Thymus (tissue), 14 donors: Measurements from ENCODE around the gene MAGEA9B. TPM values are rescaled to one million over a fixed set of nuclear protein-coding genes. Genes with fewer than 3 reads are reported as not detected.
A peak's percentile ranks its signal among the peaks of the same experiment; 100 is the strongest.
"Not testable (repeated sequence)": the region's sequence is repeated elsewhere in the genome, so short reads cannot be mapped to it uniquely, and the experiment has no call there.

Experiments
- DNase-seq, 9 donors: peaks; one replicate each; pipeline ENCODE4 v3.0.0-alpha.2; 2013; ENCODE audit warnings: low spot score in 9 of 9, low read depth in 6 of 9, missing footprints in 1 of 9
- H3K27ac ChIP-seq, 2 donors: one replicate each; pipeline ENCODE4 v1.5.1; 2013; ENCODE audit warnings: control low read depth in 1 of 2, low read depth in 1 of 2, low read length in 1 of 2, mild to moderate bottlenecking in 1 of 2, moderate library complexity in 1 of 2
- H3K27me3 ChIP-seq, 2 donors: one replicate each; pipeline ENCODE4 v1.5.1; 2013; ENCODE audit warnings: low read length in 1 of 2; ENCODE audit not compliant: control insufficient read depth in 2 of 2, insufficient read depth in 1 of 2
- H3K36me3 ChIP-seq, 2 donors: one replicate each; pipeline ENCODE4 v1.5.1; 2013; ENCODE audit warnings: low read length in 1 of 2, mild to moderate bottlenecking in 1 of 2, moderate library complexity in 1 of 2; ENCODE audit not compliant: control insufficient read depth in 2 of 2, insufficient read depth in 2 of 2
- H3K4me1 ChIP-seq, 2 donors: one replicate each; pipeline ENCODE4 v1.5.1; 2013; ENCODE audit warnings: low read length in 2 of 2; ENCODE audit not compliant: control insufficient read depth in 2 of 2, insufficient read depth in 2 of 2
- H3K4me3 ChIP-seq, 2 donors: one replicate each; pipeline ENCODE4 v1.5.1; 2013; ENCODE audit warnings: low read length in 2 of 2, control low read depth in 1 of 2, mild to moderate bottlenecking in 1 of 2
- H3K9me3 ChIP-seq, 2 donors: one replicate each; pipeline ENCODE4 v1.5.1; 2013; ENCODE audit warnings: low read length in 1 of 2, mild to moderate bottlenecking in 1 of 2; ENCODE audit not compliant: control insufficient read depth in 2 of 2, insufficient read depth in 1 of 2
- WGBS: extraction: QIAGEN DNeasy Blood & Tissue Kit; methylation state at CpG from one replicate; pipeline ENCODE4 v1.1.7; 2013; 5-methylcytosine and 5-hydroxymethylcytosine counted together
- long read RNA-seq, 10 donors: transcript quantifications; one replicate each; lab custom pipeline, GENCODE V29; 2026
- polyA plus RNA-seq: library from polyadenylated mRNA; stranded (reverse); fragments of 200-250 nt; gene quantifications from one replicate; pipeline ENCODE4 v1.2.3, GENCODE V29; 2013
- total RNA-seq: library from RNA; stranded (reverse); fragments of 120-200 nt; gene quantifications from one replicate; pipeline ENCODE4 v1.2.4, GENCODE V29; 2013
- donor health status: healthy.

The MAGEA9B gene
- total RNA-seq: not detected
- polyA plus RNA-seq: 0.11 TPM
- long read RNA-seq, donor 1: 0 reads
- long read RNA-seq, donor 2: 0 reads
- long read RNA-seq, donor 3: 0 reads
- long read RNA-seq, donor 4: 0 reads
- long read RNA-seq, donor 5: 0 reads
- long read RNA-seq, donor 6: 0 reads
- long read RNA-seq, donor 7: 0 reads
- long read RNA-seq, donor 8: 0 reads
- long read RNA-seq, donor 9: 0 reads
- long read RNA-seq, donor 10: 0 reads

GRCh38 chrX:149587359-149587758 is at the start of gene MAGEA9B:
MAGEA9B (minus strand) TSS chrX:149587459; CDS start chrX:149583179, 4,280 bp downstream.
- not testable (repeated sequence) for H3K4me3 ChIP-seq, H3K27ac ChIP-seq, H3K4me1 ChIP-seq, DNase-seq, H3K9me3 ChIP-seq, H3K27me3 ChIP-seq, H3K36me3 ChIP-seq
- WGBS: no CpG with 5 or more reads among the region's 12 CpGs

GRCh38 chrX:149633511-149633910 is 46.3 kb upstream of the MAGEA9B start:
- Histone ChIP-seq H3K27ac (no peak overlapping the region), H3K4me3 (no peak overlapping the region), H3K9me3 (no peaks in the 10 kb centered on the region), H3K4me1 (peaks cover 0 to 13% of the 10 kb centered on the region in 2 donors), H3K36me3 (no peaks in the 10 kb centered on the region), H3K27me3 (peaks cover 0 to 11% of the 10 kb centered on the region in 2 donors)
- no peak for DNase-seq

- Histone ChIP-seq H3K4me1 (peaks cover 0 to 13% of the 10 kb centered on the region in 2 donors), H3K27me3 (peaks cover 0 to 11% of the 10 kb centered on the region in 2 donors), H3K36me3 (no peaks in the 10 kb centered on the region), H3K27ac (no peak within 1 kb of the TSS), H3K4me3 (peak within 1 kb of the TSS; percentile 51 to 58), H3K9me3 (no peaks in the 10 kb centered on the region)
- WGBS: under 1% methylated on average over 100 of the region's 102 CpGs
- DNase-seq: peak in 8 of 9 donors; percentile 11 to 77 (median 46)
Measured at GRCh38 chrX:149631234-149632165, 44.2 kb upstream of the MAGEA9B start, which contains the start of gene TMEM185A. TMEM185A (minus strand) TSS chrX:149631792; CDS start chrX:149631580, 212 bp downstream.

- 17% methylated on average over 16 of the region's 16 CpGs for WGBS
- Histone ChIP-seq H3K4me1 (peaks cover 0 to 13% of the 10 kb centered on the region in 2 donors), H3K27ac (no peak overlapping the region), H3K36me3 (no peaks in the 10 kb centered on the region), H3K27me3 (peaks cover 0 to 11% of the 10 kb centered on the region in 2 donors), H3K9me3 (no peaks in the 10 kb centered on the region), H3K4me3 (peak overlapping the region; percentile 51 to 58)
- DNase-seq: peak in 1 of 9 donors; percentile 7
Measured at GRCh38 chrX:149630681-149631233, 43.5 kb upstream of the MAGEA9B start.

- no peak overlapping the region for H3K27ac ChIP-seq
- no peaks in the 10 kb centered on the region for H3K36me3 ChIP-seq
- 98% methylated on average over 5 of the region's 5 CpGs for WGBS
- no peak overlapping the region for H3K4me3 ChIP-seq
- DNase-seq: no peak
- peaks cover 0 to 11% of the 10 kb centered on the region in 2 donors for H3K27me3 ChIP-seq
- no peaks in the 10 kb centered on the region for H3K9me3 ChIP-seq
- H3K4me1 ChIP-seq: peaks cover 0 to 13% of the 10 kb centered on the region in 2 donors
Measured at GRCh38 chrX:149629730-149630387, 42.6 kb upstream of the MAGEA9B start.

GRCh38 chrX:149628768-149629167 is 41.5 kb upstream of the MAGEA9B start:
- no peak for DNase-seq
- no peaks in the 10 kb centered on the region for H3K9me3 ChIP-seq
- H3K27me3 ChIP-seq: peaks cover 0 to 9% of the 10 kb centered on the region in 2 donors
- WGBS: 95% methylated on average over 2 of the region's 2 CpGs
- H3K4me1 ChIP-seq: peaks cover 0 to 13% of the 10 kb centered on the region in 2 donors
- no peak overlapping the region for H3K27ac ChIP-seq
- H3K4me3 ChIP-seq: no peak overlapping the region
- H3K36me3 ChIP-seq: no peaks in the 10 kb centered on the region

- Histone ChIP-seq H3K36me3 (no peaks in the 10 kb centered on the region), H3K4me3 (no peak overlapping the region), H3K27ac (no peak overlapping the region), H3K27me3 (peaks cover 0 to 8% of the 10 kb centered on the region in 2 donors), H3K4me1 (peaks cover 0 to 13% of the 10 kb centered on the region in 2 donors), H3K9me3 (no peaks in the 10 kb centered on the region)
- 96% methylated on average over 3 of the region's 3 CpGs for WGBS
- no peak for DNase-seq
Measured at GRCh38 chrX:149628280-149628679, 41.0 kb upstream of the MAGEA9B start.

GRCh38 chrX:149626829-149627228 is 39.6 kb upstream of the MAGEA9B start:
- not testable (repeated sequence) for H3K27ac ChIP-seq, H3K4me3 ChIP-seq, H3K36me3 ChIP-seq, DNase-seq, H3K27me3 ChIP-seq, H3K4me1 ChIP-seq, H3K9me3 ChIP-seq
- WGBS: 98% methylated on average over 8 of the region's 8 CpGs
